Thyroid gland (tissue), 4 donors: ENCODE measurements around the gene KRT81. TPM values are rescaled to one million over a fixed set of nuclear protein-coding genes. Genes with fewer than 3 reads are reported as not detected.

Experiments
- DNase-seq, 2 donors: peaks; one replicate each; pipeline ENCODE4 v3.0.0-alpha.2; 2019
- H3K27ac ChIP-seq, 3 donors: fragments of 200-600 bp; sonication (generic); 1 replicate in 2 of 3; 2 replicates in 1 of 3; pipeline ENCODE4 v1.5.1; 2016 to 2019; ENCODE audit warnings: mild to moderate bottlenecking in 1 of 3, moderate library complexity in 1 of 3
- H3K27me3 ChIP-seq: fragments of 200-600 bp; sonication (generic); one replicate; pipeline ENCODE4 v1.5.1; 2019
- H3K36me3 ChIP-seq, 2 donors: fragments of 200-600 bp; sonication (generic); one replicate each; pipeline ENCODE4 v1.5.1; 2016 to 2019
- H3K4me1 ChIP-seq, 2 donors: fragments of 200-600 bp; sonication (generic); one replicate each; pipeline ENCODE4 v1.5.1; 2017 to 2019
- H3K4me3 ChIP-seq, 3 donors: fragments of 200-600 bp; sonication (generic); replicated peaks in 1 of 3; 1 replicate in 2 of 3; 2 replicates in 1 of 3; pipeline ENCODE4 v1.5.1; 2016; ENCODE audit warnings: mild to moderate bottlenecking in 1 of 3
- H3K9me3 ChIP-seq: fragments of 200-600 bp; sonication (generic); one replicate; pipeline ENCODE4 v1.5.1; 2017
- CTCF ChIP-seq, 6 experiments: fragments of 200-600 bp in 3 of 6; fragments of 450-650 bp in 3 of 6; sonication (generic) in 3 of 6; IDR thresholded peaks; one replicate each; pipeline ENCODE4 v1.5.1; 2016 to 2019; ENCODE audit warnings: antibody characterized with exemption in 6 of 6, mild to moderate bottlenecking in 2 of 6, inconsistent platforms in 1 of 6, moderate library complexity in 1 of 6
- POLR2A ChIP-seq, 2 donors: fragments of 450-650 bp; IDR thresholded peaks; one replicate each; pipeline ENCODE4 v1.6.1; 2017; ENCODE audit warnings: antibody characterized with exemption in 2 of 2, mild to moderate bottlenecking in 2 of 2, moderate library complexity in 1 of 2
- WGBS, 2 donors: methylation state at CpG; one replicate each; pipeline ENCODE4 v1.1.5; 2017; 5-methylcytosine and 5-hydroxymethylcytosine counted together
- intact Hi-C: fragments of 100-400 bp; cut with DNase I; formaldehyde crosslinking; loops from one replicate; pipeline ENCODE4 v1.15.1; 2023
- total RNA-seq, 4 donors: library from RNA; depleted of rRNA; stranded (reverse); fragments of >200 nt; gene quantifications; one replicate each; pipeline ENCODE4 v1.2.3, GENCODE V29; 2016

The KRT81 gene
- total RNA-seq, 4 donors from 2014 or later = 0.11 to 0.71 TPM; not detected in 2

- DNase-seq = no peak
- no peak for TF ChIP-seq CTCF (IDR thresholded peaks at IDR 0.05)
- TF ChIP-seq POLR2A (IDR thresholded peaks at IDR 0.05) = no peak
- no peaks in the 10 kb centered on the region for H3K27me3 ChIP-seq
- intact Hi-C loops = no loop called here
- 90 to 92% methylated on average over 2 to 4 of the region's 4 CpGs for WGBS, 2 donors
- H3K36me3 ChIP-seq = no peaks in the 10 kb centered on the region
- no peak overlapping the region for H3K27ac ChIP-seq
- no peak overlapping the region for H3K4me3 ChIP-seq
- no peaks in the 10 kb centered on the region for H3K9me3 ChIP-seq
- H3K4me1 ChIP-seq = peaks cover 6 to 8% of the 10 kb centered on the region in 2 donors
Observed at GRCh38 chr12:52257074-52257551, 34.2 kb downstream of the KRT81 start.

GRCh38 chr12:52256584-52256935 is 34.8 kb downstream of the KRT81 start:
- intact Hi-C loops = no loop called here
- no peaks in the 10 kb centered on the region for H3K36me3 ChIP-seq
- H3K9me3 ChIP-seq = no peaks in the 10 kb centered on the region
- no peak overlapping the region for H3K27ac ChIP-seq
- H3K4me3 ChIP-seq = no peak overlapping the region
- 48 to 82% methylated on average over 2 of the region's 2 CpGs for WGBS, 2 donors
- peaks cover 6 to 8% of the 10 kb centered on the region in 2 donors for H3K4me1 ChIP-seq
- TF ChIP-seq POLR2A (IDR thresholded peaks at IDR 0.05) = no peak
- no peak for TF ChIP-seq CTCF (IDR thresholded peaks at IDR 0.05)
- no peaks in the 10 kb centered on the region for H3K27me3 ChIP-seq
- DNase-seq = no peak

- H3K27me3 ChIP-seq = no peaks in the 10 kb centered on the region
- no peaks in the 10 kb centered on the region for H3K9me3 ChIP-seq
- DNase-seq = no peak
- H3K36me3 ChIP-seq = no peaks in the 10 kb centered on the region
- H3K4me1 ChIP-seq = peaks cover 6 to 8% of the 10 kb centered on the region in 2 donors
- TF ChIP-seq POLR2A (IDR thresholded peaks at IDR 0.05) (no peak), CTCF (IDR thresholded peaks at IDR 0.05) (no peak)
- 91 to 95% methylated on average over 9 of the region's 9 CpGs for WGBS, 2 donors
- no peak overlapping the region for H3K27ac ChIP-seq
- H3K4me3 ChIP-seq = no peak overlapping the region
- intact Hi-C loops = no loop called here
Observed at GRCh38 chr12:52255926-52256583, 35.3 kb downstream of the KRT81 start.

- no peaks in the 10 kb centered on the region for H3K36me3 ChIP-seq
- H3K27ac ChIP-seq = no peak overlapping the region
- no peaks in the 10 kb centered on the region for H3K27me3 ChIP-seq
- no peaks in the 10 kb centered on the region for H3K9me3 ChIP-seq
- intact Hi-C loops = no loop called here
- DNase-seq = no peak
- WGBS, 2 donors = 71 to 73% methylated on average over 7 of the region's 7 CpGs
- no peak for TF ChIP-seq CTCF (IDR thresholded peaks at IDR 0.05)
- TF ChIP-seq POLR2A (IDR thresholded peaks at IDR 0.05) = no peak
- H3K4me3 ChIP-seq = no peak overlapping the region
- H3K4me1 ChIP-seq = peaks cover 6 to 9% of the 10 kb centered on the region in 2 donors
Observed at GRCh38 chr12:52254965-52255751, 36.2 kb downstream of the KRT81 start.
